Erythroblast (primary cell): Measurements from ENCODE around the gene KRIT1.
"Not testable (repeated sequence)": the region's sequence is repeated elsewhere in the genome, so short reads cannot be mapped to it uniquely, and the experiment has no call there.

ENCODE experiments used
- GATA1 ChIP-seq: IDR thresholded peaks from 2 replicates; pipeline ENCODE4 v1.6.1; 2011; ENCODE audit warnings: low read depth, mild to moderate bottlenecking, control low read depth, low read length, moderate library complexity
- POLR2A ChIP-seq: IDR thresholded peaks from 2 replicates; pipeline ENCODE4 v1.6.1; 2011; ENCODE audit warnings: mild to moderate bottlenecking, low read length

GRCh38 chr7:92169529-92169928 is 76.2 kb downstream of the KRIT1 start:
- TF ChIP-seq POLR2A, GATA1: not testable (repeated sequence)
